DMS114 treated with DMSO at 0.1 percent for 48 hours (cell line): Measurements from ENCODE around the gene ANKRD49.

Experiments
- DNase-seq: peaks from one replicate; lab custom pipeline; 2025; ENCODE audit not compliant: unreplicated experiment; lab: John Stamatoyannopoulos, UW

Gene ANKRD49

DNA sequence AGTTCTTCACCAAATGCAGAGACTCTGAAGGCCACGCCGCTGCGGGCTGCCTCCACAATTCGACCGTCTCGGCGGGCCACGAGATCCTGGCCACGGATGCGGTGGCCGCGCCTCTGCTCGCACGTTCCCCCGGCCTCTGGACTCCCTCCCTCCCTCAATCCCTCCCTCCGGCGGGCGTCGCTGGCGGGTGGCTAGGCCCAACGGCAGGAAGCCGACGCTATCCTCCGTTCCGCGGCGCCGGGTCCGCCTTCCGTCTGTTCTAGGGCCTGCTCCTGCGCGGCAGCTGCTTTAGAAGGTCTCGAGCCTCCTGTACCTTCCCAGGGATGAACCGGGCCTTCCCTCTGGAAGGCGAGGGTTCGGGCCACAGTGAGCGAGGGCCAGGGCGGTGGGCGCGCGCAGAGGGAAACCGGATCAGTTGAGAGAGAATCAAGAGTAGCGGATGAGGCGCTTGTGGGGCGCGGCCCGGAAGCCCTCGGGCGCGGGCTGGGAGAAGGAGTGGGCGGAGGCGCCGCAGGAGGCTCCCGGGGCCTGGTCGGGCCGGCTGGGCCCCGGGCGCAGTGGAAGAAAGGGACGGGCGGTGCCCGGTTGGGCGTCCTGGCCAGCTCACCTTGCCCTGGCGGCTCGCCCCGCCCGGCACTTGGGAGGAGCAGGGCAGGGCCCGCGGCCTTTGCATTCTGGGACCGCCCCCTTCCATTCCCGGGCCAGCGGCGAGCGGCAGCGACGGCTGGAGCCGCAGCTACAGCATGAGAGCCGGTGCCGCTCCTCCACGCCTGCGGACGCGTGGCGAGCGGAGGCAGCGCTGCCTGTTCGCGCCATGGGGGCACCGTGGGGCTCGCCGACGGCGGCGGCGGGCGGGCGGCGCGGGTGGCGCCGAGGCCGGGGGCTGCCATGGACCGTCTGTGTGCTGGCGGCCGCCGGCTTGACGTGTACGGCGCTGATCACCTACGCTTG lies 50.2 kb downstream of the ANKRD49 start, which contains the start of gene FUT4:
Gene FUT4, plus strand, starts transcription at position 227 of the 951 bp plus-strand sequence. Its CDS starts 213 bp downstream, at position 440.
- DNase-seq: peak; percentile 43

DNA sequence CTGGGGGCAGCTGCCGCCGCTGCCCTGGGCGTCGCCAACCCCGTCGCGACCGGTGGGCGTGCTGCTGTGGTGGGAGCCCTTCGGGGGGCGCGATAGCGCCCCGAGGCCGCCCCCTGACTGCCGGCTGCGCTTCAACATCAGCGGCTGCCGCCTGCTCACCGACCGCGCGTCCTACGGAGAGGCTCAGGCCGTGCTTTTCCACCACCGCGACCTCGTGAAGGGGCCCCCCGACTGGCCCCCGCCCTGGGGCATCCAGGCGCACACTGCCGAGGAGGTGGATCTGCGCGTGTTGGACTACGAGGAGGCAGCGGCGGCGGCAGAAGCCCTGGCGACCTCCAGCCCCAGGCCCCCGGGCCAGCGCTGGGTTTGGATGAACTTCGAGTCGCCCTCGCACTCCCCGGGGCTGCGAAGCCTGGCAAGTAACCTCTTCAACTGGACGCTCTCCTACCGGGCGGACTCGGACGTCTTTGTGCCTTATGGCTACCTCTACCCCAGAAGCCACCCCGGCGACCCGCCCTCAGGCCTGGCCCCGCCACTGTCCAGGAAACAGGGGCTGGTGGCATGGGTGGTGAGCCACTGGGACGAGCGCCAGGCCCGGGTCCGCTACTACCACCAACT lies 51.0 kb downstream of the ANKRD49 start:
- no peak for DNase-seq

DNA sequence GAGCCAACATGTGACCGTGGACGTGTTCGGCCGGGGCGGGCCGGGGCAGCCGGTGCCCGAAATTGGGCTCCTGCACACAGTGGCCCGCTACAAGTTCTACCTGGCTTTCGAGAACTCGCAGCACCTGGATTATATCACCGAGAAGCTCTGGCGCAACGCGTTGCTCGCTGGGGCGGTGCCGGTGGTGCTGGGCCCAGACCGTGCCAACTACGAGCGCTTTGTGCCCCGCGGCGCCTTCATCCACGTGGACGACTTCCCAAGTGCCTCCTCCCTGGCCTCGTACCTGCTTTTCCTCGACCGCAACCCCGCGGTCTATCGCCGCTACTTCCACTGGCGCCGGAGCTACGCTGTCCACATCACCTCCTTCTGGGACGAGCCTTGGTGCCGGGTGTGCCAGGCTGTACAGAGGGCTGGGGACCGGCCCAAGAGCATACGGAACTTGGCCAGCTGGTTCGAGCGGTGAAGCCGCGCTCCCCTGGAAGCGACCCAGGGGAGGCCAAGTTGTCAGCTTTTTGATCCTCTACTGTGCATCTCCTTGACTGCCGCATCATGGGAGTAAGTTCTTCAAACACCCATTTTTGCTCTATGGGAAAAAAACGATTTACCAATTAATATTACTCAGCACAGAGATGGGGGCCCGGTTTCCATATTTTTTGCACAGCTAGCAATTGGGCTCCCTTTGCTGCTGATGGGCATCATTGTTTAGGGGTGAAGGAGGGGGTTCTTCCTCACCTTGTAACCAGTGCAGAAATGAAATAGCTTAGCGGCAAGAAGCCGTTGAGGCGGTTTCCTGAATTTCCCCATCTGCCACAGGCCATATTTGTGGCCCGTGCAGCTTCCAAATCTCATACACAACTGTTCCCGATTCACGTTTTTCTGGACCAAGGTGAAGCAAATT lies 51.7 kb downstream of the ANKRD49 start:
- DNase-seq: no peak

DNA sequence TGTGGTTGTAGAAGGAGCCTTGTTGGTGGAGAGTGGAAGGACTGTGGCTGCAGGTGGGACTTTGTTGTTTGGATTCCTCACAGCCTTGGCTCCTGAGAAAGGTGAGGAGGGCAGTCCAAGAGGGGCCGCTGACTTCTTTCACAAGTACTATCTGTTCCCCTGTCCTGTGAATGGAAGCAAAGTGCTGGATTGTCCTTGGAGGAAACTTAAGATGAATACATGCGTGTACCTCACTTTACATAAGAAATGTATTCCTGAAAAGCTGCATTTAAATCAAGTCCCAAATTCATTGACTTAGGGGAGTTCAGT lies 52.3 kb downstream of the ANKRD49 start:
- DNase-seq: no peak

DNA sequence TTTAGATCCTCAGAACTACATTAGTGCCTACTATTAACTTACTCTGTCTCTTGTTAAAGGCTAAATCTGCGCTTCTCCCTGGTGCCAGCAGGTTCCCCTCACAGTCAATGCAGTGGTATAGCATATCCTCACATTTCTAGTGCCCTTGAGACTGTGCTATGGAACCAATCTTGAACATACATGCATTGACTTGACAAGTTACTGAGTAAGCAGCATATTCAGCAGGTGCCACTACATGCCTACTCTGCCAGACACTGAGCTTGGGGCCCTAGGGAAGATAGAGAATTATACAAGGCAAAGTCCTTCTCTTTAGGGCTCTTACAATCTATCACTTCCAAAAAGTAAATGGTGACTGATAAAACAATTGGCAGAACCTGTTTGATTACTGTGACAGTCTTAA lies 53.1 kb downstream of the ANKRD49 start:
- no peak for DNase-seq

DNA sequence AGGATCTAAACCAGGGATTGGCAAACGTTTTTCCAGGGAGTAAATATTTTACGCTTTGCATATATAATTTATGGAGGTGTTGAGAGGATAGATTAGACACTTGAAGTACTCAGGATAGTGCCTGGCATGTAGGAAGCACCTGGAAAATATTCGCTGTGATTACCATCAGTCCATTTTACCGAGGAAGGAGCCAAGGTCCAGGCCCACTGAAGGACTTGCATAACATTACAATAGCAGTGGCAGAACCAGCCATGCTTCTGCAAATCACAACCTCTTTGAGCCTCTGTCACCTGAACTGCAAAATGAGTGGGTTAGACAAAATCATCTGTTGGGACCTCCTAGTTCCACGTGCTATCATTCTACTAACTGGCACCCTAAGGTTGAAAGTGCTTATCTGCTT lies 55.4 kb downstream of the ANKRD49 start:
- no peak for DNase-seq
